H1 (cell line): ENCODE results near the gene ARL2BP. TPM values are rescaled to one million over a fixed set of nuclear protein-coding genes. Genes with fewer than 3 reads are reported as not detected.

Source experiments
- CTCF ChIA-PET: fragments of 300-600 bp; sonication (Branson Sonifier 250); formaldehyde crosslinking; loops from one replicate; lab custom pipeline; 2021; ENCODE audit not compliant: partially characterized antibody; lab: Charles Lee
- POLR2A ChIA-PET: fragments of 300-600 bp; sonication (Branson Sonifier 250); formaldehyde crosslinking; loops from one replicate; lab custom pipeline; 2021; ENCODE audit warnings: inconsistent platforms; ENCODE audit not compliant: partially characterized antibody; lab: Charles Lee
- DNase-seq, 2 experiments: peaks; one replicate each; pipeline versions ENCODE4 v3.0.0 to v3.0.0-alpha.2; 2010 to 2022; ENCODE audit warnings: low spot score in 2 of 2, low read depth in 1 of 2, mixed read lengths in 1 of 2
- FAIRE-seq: peaks from 2 replicates; lab custom pipeline; 2011; peaks lifted over from hg19 to GRCh38; lab: Jason Lieb, UNC
- H2AFZ ChIP-seq: 2 replicates; pipeline ENCODE4 v1.8.1; 2012; ENCODE audit warnings: low read length, inconsistent platforms
- H2AK5ac ChIP-seq: 2 replicates; pipeline ENCODE4 v1.6.1; 2013; ENCODE audit warnings: low read depth, low read length
- H2BK120ac ChIP-seq: replicated peaks from 2 replicates; pipeline ENCODE3; 2013; ENCODE audit warnings: low read depth, low read length, inconsistent platforms
- H2BK12ac ChIP-seq: 2 replicates; pipeline ENCODE4 v1.6.1; 2013; ENCODE audit warnings: low read depth, low read length
- H2BK15ac ChIP-seq: 2 replicates; pipeline ENCODE4 v1.6.1; 2013; ENCODE audit warnings: low read length
- H2BK20ac ChIP-seq: 2 replicates; pipeline ENCODE4 v1.6.1; 2013; ENCODE audit warnings: low read length
- H2BK5ac ChIP-seq: 2 replicates; pipeline ENCODE4 v1.6.1; 2013; ENCODE audit warnings: low read depth, low read length
- H3K14ac ChIP-seq: 2 replicates; pipeline ENCODE4 v1.6.1; 2013; ENCODE audit warnings: inconsistent platforms; ENCODE audit not compliant: insufficient read length
- H3K18ac ChIP-seq: 2 replicates; pipeline ENCODE4 v1.6.1; 2013; ENCODE audit warnings: low read length; ENCODE audit errors: extremely low read depth
- H3K23ac ChIP-seq: 2 replicates; pipeline ENCODE4 v1.6.1; 2013; ENCODE audit warnings: inconsistent platforms; ENCODE audit not compliant: insufficient read length
- H3K23me2 ChIP-seq: 2 replicates; pipeline ENCODE4 v1.6.1; 2013; ENCODE audit warnings: low read depth, low read length
- H3K27ac ChIP-seq: 2 replicates; pipeline ENCODE4 v1.6.1; 2011; ENCODE audit warnings: low read depth, low read length, inconsistent platforms
- H3K27me3 ChIP-seq, 4 experiments: replicated peaks in 1 of 4; 1 replicate in 1 of 4; 2 replicates in 3 of 4; pipeline versions ENCODE4 v1.6.1 to v1.8.1; 2011 to 2013; ENCODE audit warnings: low read length in 3 of 4, mild to moderate bottlenecking in 3 of 4, inconsistent platforms in 2 of 4, mixed read lengths in 2 of 4, moderate library complexity in 1 of 4; ENCODE audit not compliant: control insufficient read depth in 3 of 4, insufficient read depth in 3 of 4; ENCODE audit errors: extremely low read depth in 1 of 4
- H3K36me3 ChIP-seq, 4 experiments: 2 replicates each; pipeline versions ENCODE4 v1.6.1 to v1.8.1; 2011 to 2013; ENCODE audit warnings: mild to moderate bottlenecking in 4 of 4, low read length in 3 of 4, moderate library complexity in 2 of 4, control low read depth in 1 of 4, inconsistent platforms in 1 of 4; ENCODE audit not compliant: insufficient read depth in 4 of 4, control insufficient read depth in 2 of 4
- H3K4ac ChIP-seq: replicated peaks from 2 replicates; pipeline ENCODE3; 2013; ENCODE audit warnings: low read length, low read depth, mixed read lengths, inconsistent platforms; ENCODE audit not compliant: insufficient read length
- H3K4me1 ChIP-seq, 4 experiments: replicated peaks in 1 of 4; 1 replicate in 1 of 4; 2 replicates in 3 of 4; pipeline versions ENCODE4 v1.6.1 to v1.8.1; 2011 to 2013; ENCODE audit warnings: low read length in 3 of 4, inconsistent platforms in 2 of 4, mixed read lengths in 1 of 4; ENCODE audit not compliant: insufficient read depth in 4 of 4, control insufficient read depth in 3 of 4
- H3K4me2 ChIP-seq, 2 experiments: 2 replicates each; pipeline versions ENCODE4 v1.6.1 to v1.8.1; 2011 to 2013; ENCODE audit warnings: low read depth in 2 of 2, low read length in 2 of 2, control low read depth in 1 of 2, inconsistent platforms in 1 of 2, mild to moderate bottlenecking in 1 of 2; ENCODE audit not compliant: insufficient read depth in 1 of 2
- H3K4me3 ChIP-seq, 4 experiments: fragments of 200-600, 300-600 bp in 1 of 4; sonication (generic), shearing (Covaris generic), sonication (Bioruptor Twin) in 1 of 4; 2 replicates each; pipeline versions ENCODE4 v1.5.1 to v1.8.1; 2011 to 2016; ENCODE audit warnings: low read length in 4 of 4, low read depth in 3 of 4, control low read depth in 2 of 4, inconsistent platforms in 2 of 4, mild to moderate bottlenecking in 2 of 4, mixed read lengths in 1 of 4, moderate library complexity in 1 of 4; ENCODE audit not compliant: insufficient read depth in 2 of 4; ENCODE audit errors: extremely low read depth in 1 of 4
- H3K56ac ChIP-seq: replicated peaks from 2 replicates; pipeline ENCODE3; 2013; ENCODE audit warnings: low read depth, mild to moderate bottlenecking, mixed read lengths, low read length, inconsistent platforms; ENCODE audit not compliant: insufficient read length
- H3K79me1 ChIP-seq: 2 replicates; pipeline ENCODE4 v1.6.1; 2013; ENCODE audit warnings: low read depth, low read length, control low read depth
- H3K79me2 ChIP-seq, 2 experiments: 2 replicates each; pipeline versions ENCODE4 v1.6.1 to v1.8.1; 2012 to 2013; ENCODE audit warnings: low read length in 2 of 2, mild to moderate bottlenecking in 2 of 2, inconsistent platforms in 1 of 2; ENCODE audit not compliant: insufficient read depth in 2 of 2, control insufficient read depth in 1 of 2
- H3K9ac ChIP-seq, 4 experiments: replicated peaks in 1 of 4; 1 replicate in 1 of 4; 2 replicates in 3 of 4; pipeline versions ENCODE4 v1.6.1 to v1.8.1; 2011 to 2013; ENCODE audit warnings: low read depth in 3 of 4, low read length in 3 of 4, control low read depth in 2 of 4, mild to moderate bottlenecking in 2 of 4, moderate library complexity in 2 of 4, inconsistent platforms in 1 of 4; ENCODE audit errors: extremely low read depth in 1 of 4
- H3K9me3 ChIP-seq, 2 experiments: 2 replicates each; pipeline versions ENCODE4 v1.6.1 to v1.8.1; 2012 to 2013; ENCODE audit warnings: mild to moderate bottlenecking in 2 of 2, moderate library complexity in 2 of 2, control low read depth in 1 of 2, inconsistent platforms in 1 of 2, low read depth in 1 of 2, low read length in 1 of 2, mixed read lengths in 1 of 2; ENCODE audit not compliant: insufficient read depth in 2 of 2
- H4K20me1 ChIP-seq, 2 experiments: replicated peaks in 1 of 2; 2 replicates each; pipeline versions ENCODE3 to v1.8.1; 2011 to 2013; ENCODE audit warnings: inconsistent platforms in 2 of 2, low read length in 2 of 2, mild to moderate bottlenecking in 1 of 2; ENCODE audit not compliant: insufficient read depth in 2 of 2, control insufficient read depth in 1 of 2
- H4K5ac ChIP-seq: 2 replicates; pipeline ENCODE4 v1.6.1; 2013; ENCODE audit warnings: low read length, low read depth, mixed read lengths, inconsistent platforms; ENCODE audit not compliant: insufficient read length
- H4K8ac ChIP-seq: 2 replicates; pipeline ENCODE4 v1.8.0; 2013; ENCODE audit warnings: mild to moderate bottlenecking, moderate library complexity, low read length, inconsistent platforms; ENCODE audit not compliant: insufficient read depth; ENCODE audit errors: extremely low read depth
- H4K91ac ChIP-seq: replicated peaks from 2 replicates; pipeline ENCODE3; 2013; ENCODE audit warnings: low read length, mixed read lengths, inconsistent platforms; ENCODE audit not compliant: insufficient read length
- POU5F1 ChIP-seq: IDR thresholded peaks from 2 replicates; pipeline ENCODE4 v1.6.1; 2011; ENCODE audit warnings: low read depth, mild to moderate bottlenecking, low read length, moderate library complexity
- TAF7 ChIP-seq: optimal IDR thresholded peaks from 2 replicates; pipeline ENCODE3; 2011; ENCODE audit warnings: low read depth, mild to moderate bottlenecking, inconsistent platforms, low read length, moderate library complexity, borderline replicate concordance
- WGBS, 2 experiments: shearing (Covaris generic) in 1 of 2; methylation state at CpG; one replicate each; pipeline versions ENCODE4 v1.1.6 to v1.1.7; 2013 to 2015; ENCODE audit warnings: low lambda C conversion rate in 2 of 2, mixed read lengths in 2 of 2, inconsistent platforms in 1 of 2, low coverage in 1 of 2, missing lambda C conversion rate in 1 of 2; ENCODE audit not compliant: insufficient replicate concordance in 2 of 2, insufficient coverage in 1 of 2, insufficient read length in 1 of 2; ENCODE audit errors: extremely low coverage in 1 of 2, missing lambda C conversion rate in 1 of 2; 5-methylcytosine and 5-hydroxymethylcytosine counted together
- polyA plus RNA-seq, 7 experiments: library from polyadenylated mRNA; depleted of rRNA in 3 of 7; stranded (reverse) in 5 of 7; unstranded in 2 of 7; fragments of >200 nt in 5 of 7; fragments of 200-250 nt in 2 of 7; gene quantifications; 1 replicate in 5 of 7; 2 replicates in 1 of 7; 4 replicates in 1 of 7; pipeline versions ENCODE4 v1.2.1 to v1.2.3, GENCODE V29; 2011 to 2013; ENCODE audit warnings: missing spikeins in 2 of 7, mixed read lengths in 2 of 7
- total RNA-seq: library from RNA; stranded (reverse); fragmentation: NEBNext Ultra II Directional; extraction: Animal tissue kit (Norgen Biotek cat#: 25700); gene quantifications from 2 replicates; pipeline ENCODE4 v1.2.1, GENCODE V29; 2021

The ARL2BP gene
- total and polyA plus RNA-seq, 2 of the 8 experiments (the other 6 are each of a cell fraction or from before 2014, with no cell fraction given): 13.6 to 18.3 TPM

- Histone ChIP-seq H4K5ac (no peak overlapping the region), H2AFZ (no peak overlapping the region), H3K23me2 (0 out of 2 replicates have a peak, but pooled peaks cover 2% of the 10 kb centered on the region), H2BK15ac (no peak overlapping the region), H3K27me3 (no peaks in the 10 kb centered on the region), H3K4me1 (peaks cover 4 to 17% (median 7%) of the 10 kb centered on the region in 4 experiments), H3K56ac (no peak overlapping the region), H3K4me3 (no peak overlapping the region), H3K9ac (no peak overlapping the region), H3K36me3 (no peaks in the 10 kb centered on the region), H3K4me2 (no peak overlapping the region), H4K8ac (no peak overlapping the region), H2BK20ac (no peak overlapping the region), H4K20me1 (no peaks in the 10 kb centered on the region), H2BK5ac (no peak overlapping the region), H3K18ac (no peak overlapping the region), H3K79me1 (no peaks in the 10 kb centered on the region)
- POLR2A ChIA-PET: no interaction called here
- WGBS, 2 experiments: 90% methylated on average over 17 of the region's 18 CpGs; no CpG with 5 or more reads in 1 of the 2 experiments
- DNase-seq: no peak
- no peak for TF ChIP-seq POU5F1
- TF ChIP-seq TAF7: no peak
- TF ChIP-seq, all 59 proteins: peak for 0
- H3K14ac ChIP-seq: no peak overlapping the region
- no peak overlapping the region for H2BK12ac ChIP-seq
- CTCF ChIA-PET: interaction anchor here (1.0 to 1.1 kb wide), 2 partner anchors 20 to 154 kb away, joined by 3 read pairs; no protein-coding TSS in a partner anchor
- no peak for FAIRE-seq
- 0 out of 2 replicates have a peak overlapping the region, but pooled peaks have one; percentile 16 for H2AK5ac ChIP-seq
- no peak overlapping the region for H3K4ac ChIP-seq
- no peaks in the 10 kb centered on the region for H3K79me2 ChIP-seq
- H3K23ac ChIP-seq: no peak overlapping the region
- no peak overlapping the region for H3K27ac ChIP-seq
- no peaks in the 10 kb centered on the region for H3K9me3 ChIP-seq
- H2BK120ac ChIP-seq: no peak overlapping the region
- H4K91ac ChIP-seq: peak overlapping the region; percentile 3
Measured at GRCh38 chr16:57263541-57264351, 18.7 kb downstream of the ARL2BP start.
